Measurements from ENCODE around the gene XRN1.
"Not testable (repeated sequence)": the region's sequence is repeated elsewhere in the genome, so short reads cannot be mapped to it uniquely, and the experiment has no call there.

XRN1 gene

DNA sequence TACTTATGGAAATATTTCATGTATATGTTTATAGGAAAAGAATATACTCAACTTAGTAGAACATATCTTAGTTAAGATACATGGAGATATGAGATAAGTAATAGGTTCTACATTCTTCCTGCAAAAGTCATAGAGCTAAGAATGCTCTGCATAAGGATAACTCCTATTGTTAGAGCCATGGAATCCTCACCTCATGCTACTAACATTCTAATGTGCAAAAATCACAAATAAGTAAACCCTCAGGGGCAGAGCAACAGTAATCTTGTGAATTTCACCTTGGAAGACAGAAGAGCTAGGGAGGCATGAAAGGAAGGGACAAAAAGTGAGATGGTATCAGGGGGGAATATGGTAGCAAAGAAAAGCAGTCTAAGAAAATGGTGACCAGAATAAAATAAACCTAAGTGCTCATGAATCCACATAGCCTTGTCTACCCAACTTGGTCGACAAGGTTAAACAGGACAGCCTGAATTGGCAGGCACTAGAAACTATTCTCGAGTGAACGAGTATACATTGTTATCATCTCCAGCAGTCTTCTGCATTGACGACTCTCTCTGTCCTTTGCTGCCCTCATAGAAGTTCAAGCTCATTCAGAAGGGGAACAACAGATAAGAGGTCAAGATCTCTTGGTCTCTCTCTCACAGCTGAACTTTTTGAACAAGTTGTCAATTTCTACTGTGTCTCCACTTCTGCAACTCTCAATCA, 52.8 kb downstream of the XRN1 start:
- FAIRE-seq (peak; percentile 66), DNase-seq (ENCODE audit: insufficient read length, low spot score) (no peak)
- TF ChIP-seq POLR2A (IDR thresholded peaks at IDR 0.05; ENCODE audit: low read depth, low read length): no peak

DNA sequence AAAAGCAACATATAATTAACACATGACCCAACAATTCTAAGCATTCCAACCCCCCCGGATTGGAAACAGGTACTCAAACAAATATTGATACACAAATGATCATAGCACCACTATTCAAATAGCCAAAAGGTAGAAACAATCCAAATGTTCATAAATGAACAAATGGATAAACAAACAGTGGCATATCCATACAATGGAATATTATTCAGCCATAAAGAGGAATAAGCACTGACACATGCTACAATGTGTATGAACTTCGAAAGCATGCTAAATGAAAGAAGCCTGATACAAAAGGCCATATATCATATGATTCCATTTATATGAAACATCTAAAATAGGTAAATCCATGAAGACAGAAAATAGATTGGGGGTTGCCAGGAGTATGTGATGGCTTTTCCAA, 62.8 kb downstream of the XRN1 start:
- no peak for TF ChIP-seq POLR2A (IDR thresholded peaks at IDR 0.05; ENCODE audit: low read depth, low read length)
- no peak for FAIRE-seq
- DNase-seq (ENCODE audit: insufficient read length, low spot score): no peak

DNA sequence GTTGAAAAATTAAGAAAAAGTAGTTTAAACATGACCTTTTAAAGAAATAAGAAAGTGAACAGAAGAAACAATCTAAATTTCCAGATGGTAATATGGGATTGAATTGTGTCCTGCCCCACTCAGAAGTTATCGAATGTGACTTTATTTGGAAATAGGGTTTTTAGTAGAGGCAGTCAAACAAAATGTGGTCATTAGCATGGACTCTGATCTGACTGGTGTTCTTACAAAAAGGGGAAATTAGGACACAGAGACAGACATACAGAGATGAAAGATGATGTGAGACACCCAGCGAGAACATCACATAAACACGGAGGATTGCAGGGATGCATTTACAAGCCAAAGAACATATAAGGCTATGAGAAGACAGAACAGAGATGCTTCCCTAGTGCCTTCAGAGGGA, 73.2 kb downstream of the XRN1 start:
- DNase-seq (ENCODE audit: insufficient read length, low spot score) (no peak), FAIRE-seq (peak; percentile 65)
- TF ChIP-seq POLR2A (IDR thresholded peaks at IDR 0.05; ENCODE audit: low read depth, low read length): no peak

DNA sequence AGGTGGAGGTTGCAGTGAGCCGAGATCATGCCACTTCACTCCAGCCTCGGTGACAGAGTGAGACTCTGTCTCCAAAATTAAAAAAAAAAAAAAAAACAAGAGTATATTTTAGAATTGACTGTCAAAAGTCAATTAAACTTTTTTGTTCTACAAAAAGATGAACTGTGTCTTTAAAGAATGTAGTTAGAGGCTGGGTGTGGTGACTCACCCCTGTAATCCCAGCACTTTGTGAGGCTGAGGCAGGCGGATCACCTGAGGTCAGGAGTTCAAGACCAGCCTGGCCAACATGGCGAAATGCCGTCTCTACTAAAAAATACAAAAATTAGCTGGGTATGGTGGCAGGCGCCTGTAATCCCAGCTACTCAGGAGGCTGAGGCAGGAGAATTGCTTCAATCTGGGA, 78.3 kb downstream of the XRN1 start:
- peak; percentile 48 for FAIRE-seq
- not testable (repeated sequence) for DNase-seq (ENCODE audit: insufficient read length, low spot score)

- DNase-seq (ENCODE audit: insufficient read length, low spot score) (no peak), FAIRE-seq (peak; percentile 33)
Measured at GRCh38 chr3:142366434-142366833, 81.4 kb downstream of the XRN1 start.

DNA sequence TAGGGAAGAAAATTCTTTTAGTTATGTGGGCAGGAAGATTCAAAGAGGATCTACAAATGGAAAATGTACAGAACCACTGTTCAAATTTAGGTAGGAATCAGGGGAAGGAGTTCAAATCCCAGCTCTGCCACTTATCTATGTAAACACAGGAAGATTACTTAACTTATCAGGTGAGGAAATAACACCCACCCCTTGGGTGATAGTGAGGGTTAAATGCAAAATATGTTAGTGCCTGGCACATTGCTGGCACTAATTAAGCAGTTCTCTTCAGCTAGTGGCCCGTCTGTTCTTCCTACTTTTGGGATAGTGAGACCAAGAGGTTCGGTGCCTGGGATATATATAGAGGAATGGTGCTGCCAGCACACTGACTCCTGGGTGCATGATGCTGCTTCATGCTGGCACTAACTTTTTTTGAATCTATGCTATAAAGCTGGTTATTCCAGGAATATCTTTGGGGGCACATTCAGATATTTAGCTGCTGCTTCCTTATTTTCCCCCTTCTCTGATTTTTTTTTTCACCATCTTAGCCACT, 83.8 kb downstream of the XRN1 start:
- no peak for FAIRE-seq
- DNase-seq (ENCODE audit: insufficient read length, low spot score): no peak
- no peak for TF ChIP-seq POLR2A (IDR thresholded peaks at IDR 0.05; ENCODE audit: low read depth, low read length)

More at GRCh38 chr3:142366434-142366833, 81.4 kb downstream of the XRN1 start:
- no peak for TF ChIP-seq POLR2A (IDR thresholded peaks at IDR 0.05; ENCODE audit: low read depth, low read length)

- not testable (repeated sequence) for DNase-seq (ENCODE audit: insufficient read length, low spot score); FAIRE-seq
Measured at GRCh38 chr3:142363433-142363832, 84.4 kb downstream of the XRN1 start.

- TF ChIP-seq POLR2A (IDR thresholded peaks at IDR 0.05; ENCODE audit: low read depth, low read length): no peak
- FAIRE-seq (no peak), DNase-seq (ENCODE audit: insufficient read length, low spot score) (no peak)
Measured at GRCh38 chr3:142359367-142359766, 88.5 kb downstream of the XRN1 start.

- peak; percentile 23 for FAIRE-seq
- TF ChIP-seq POLR2A (IDR thresholded peaks at IDR 0.05; ENCODE audit: low read depth, low read length): no peak
Measured at GRCh38 chr3:142356818-142357217, 91.0 kb downstream of the XRN1 start.

GRCh38 chr3:142355692-142356091, 92.1 kb downstream of the XRN1 start:
- DNase-seq (ENCODE audit: insufficient read length, low spot score) (no peak), FAIRE-seq (no peak)
- TF ChIP-seq POLR2A (IDR thresholded peaks at IDR 0.05; ENCODE audit: low read depth, low read length): no peak

More at GRCh38 chr3:142356818-142357217, 91.0 kb downstream of the XRN1 start:
- no peak for DNase-seq (ENCODE audit: insufficient read length, low spot score)

- FAIRE-seq: no peak
- no peak for TF ChIP-seq POLR2A (IDR thresholded peaks at IDR 0.05; ENCODE audit: low read depth, low read length)
- no peak for DNase-seq (ENCODE audit: insufficient read length, low spot score)
Measured at GRCh38 chr3:142354076-142354475, 93.8 kb downstream of the XRN1 start.

- no peak for DNase-seq (ENCODE audit: insufficient read length, low spot score)
- no peak for FAIRE-seq
- TF ChIP-seq POLR2A (IDR thresholded peaks at IDR 0.05; ENCODE audit: low read depth, low read length): no peak
Measured at GRCh38 chr3:142353571-142353970, 94.3 kb downstream of the XRN1 start.

- not testable (repeated sequence) for FAIRE-seq; DNase-seq (ENCODE audit: insufficient read length, low spot score)
Measured at GRCh38 chr3:142352698-142353097, 95.1 kb downstream of the XRN1 start.

DNA sequence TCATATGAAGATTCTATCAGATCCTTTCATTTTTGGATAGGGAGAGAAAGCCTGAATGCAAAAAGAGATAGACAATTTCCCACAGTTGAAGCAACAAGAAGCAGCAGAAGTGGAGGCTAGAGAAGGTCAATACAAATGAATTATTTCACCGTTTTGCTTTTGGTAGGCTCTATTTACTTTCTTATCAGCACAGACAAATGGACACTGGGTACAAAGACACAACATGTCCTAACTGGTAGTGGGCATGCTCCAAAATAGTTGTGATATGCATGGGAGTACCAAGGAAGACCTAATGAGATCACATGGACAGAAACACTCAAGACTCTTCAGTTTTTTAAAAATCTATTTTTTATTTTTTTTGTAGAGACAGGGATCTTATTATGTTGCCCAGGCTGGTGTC, 99.4 kb downstream of the XRN1 start:
- DNase-seq (ENCODE audit: insufficient read length, low spot score): no peak
- FAIRE-seq: no peak
- TF ChIP-seq POLR2A (IDR thresholded peaks at IDR 0.05; ENCODE audit: low read depth, low read length): no peak

DNA sequence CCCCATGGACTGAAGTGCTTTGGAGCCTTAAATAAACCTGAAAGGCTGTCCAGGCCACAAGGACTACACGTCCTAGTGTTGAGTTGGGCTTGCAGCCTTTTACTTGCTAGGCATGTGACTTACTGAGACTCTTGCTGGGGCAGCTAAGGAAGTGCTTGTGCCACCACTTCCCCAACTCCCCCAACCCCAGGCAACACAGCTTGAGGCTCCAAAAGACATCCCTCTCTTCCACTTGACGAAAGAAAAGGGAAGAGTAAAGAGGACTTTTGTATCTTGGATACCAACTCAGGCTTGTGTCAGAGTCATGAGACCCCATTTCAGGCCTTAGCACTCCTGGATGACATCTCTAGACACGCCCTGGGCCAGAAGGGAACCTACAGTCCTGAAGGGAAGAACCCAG, 109.8 kb downstream of the XRN1 start:
- DNase-seq (ENCODE audit: insufficient read length, low spot score) (no peak), FAIRE-seq (no peak)
- no peak for TF ChIP-seq POLR2A (IDR thresholded peaks at IDR 0.05; ENCODE audit: low read depth, low read length)

Data from H54 (cell line).